GM21381 (cell line): ENCODE data around the gene C20orf144.

Experiments used
- ATAC-seq: cut with Tn5 transposase; IDR thresholded peaks from one replicate; pipeline ENCODE4 v1.9.1; 2021; ENCODE audit warnings: mild to moderate bottlenecking, moderate library complexity; ENCODE audit not compliant: unreplicated experiment

C20orf144 gene

DNA sequence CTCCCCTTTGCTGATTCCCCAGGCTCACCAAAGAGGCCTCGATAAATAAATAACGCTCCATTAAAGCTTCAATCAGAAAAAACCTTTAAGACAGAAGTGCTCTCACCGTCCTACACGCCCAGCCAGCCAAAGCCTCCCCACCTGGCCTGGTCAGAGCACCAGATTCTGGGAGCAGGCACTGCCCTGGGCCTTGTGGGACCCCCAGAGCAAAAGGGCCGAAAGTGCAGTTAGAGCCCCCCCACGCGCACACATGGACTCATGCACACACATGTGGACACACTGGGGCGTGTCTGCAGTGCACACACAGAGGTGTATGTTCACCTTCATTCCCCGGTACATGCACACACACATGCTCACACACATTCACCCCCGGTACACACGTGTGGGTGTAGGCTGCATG, 14.0 kb downstream of the C20orf144 start:
- no peak for ATAC-seq

DNA sequence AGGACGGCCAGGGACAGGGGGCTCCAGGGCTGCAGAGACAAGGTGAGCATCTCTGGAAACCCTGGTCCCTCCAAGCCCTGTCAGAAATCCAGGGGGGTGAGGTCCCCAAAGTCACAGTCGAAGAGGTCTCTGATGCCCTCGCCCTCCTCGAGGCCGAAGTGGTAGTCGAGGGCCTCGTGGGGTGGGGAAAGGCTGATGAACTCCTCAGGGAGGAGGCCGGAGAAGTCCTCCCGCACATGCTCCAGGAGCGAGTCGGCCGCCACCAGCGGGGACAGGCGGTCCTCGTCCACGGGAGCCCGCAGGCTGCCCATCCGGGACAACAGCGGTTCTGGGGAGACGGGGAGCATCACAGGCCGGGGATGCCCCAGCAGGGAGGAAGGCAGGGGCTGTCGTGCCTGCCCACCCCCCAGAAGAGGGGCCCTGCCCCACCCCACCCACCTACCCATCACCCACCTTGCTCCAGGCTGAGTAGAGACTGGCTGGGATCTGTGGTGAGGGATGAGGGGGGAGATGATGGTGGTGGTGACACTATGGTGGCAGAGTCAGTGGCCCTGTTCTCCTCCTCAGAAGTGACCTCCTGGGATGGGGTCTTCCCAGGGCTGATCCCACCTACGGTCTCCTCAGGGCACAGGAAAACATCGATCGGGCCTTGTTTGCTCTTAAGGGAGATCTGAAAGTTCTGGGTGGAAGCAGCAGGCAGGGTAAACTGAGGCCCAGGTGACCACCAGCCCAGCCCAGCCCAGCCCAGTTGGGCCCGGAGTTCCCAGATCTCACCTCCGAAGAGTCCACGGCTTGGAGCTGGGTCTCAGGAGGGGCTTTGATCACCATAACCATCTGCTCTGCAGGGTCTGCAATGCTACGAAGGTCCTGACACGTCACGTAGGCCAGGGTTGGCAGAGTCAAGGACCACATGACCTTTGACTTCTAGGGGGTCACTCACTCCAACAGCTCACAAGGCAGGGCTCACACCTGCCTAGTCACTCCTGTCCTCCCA, 14.8 kb downstream of the C20orf144 start:
- ATAC-seq, result no peak

DNA sequence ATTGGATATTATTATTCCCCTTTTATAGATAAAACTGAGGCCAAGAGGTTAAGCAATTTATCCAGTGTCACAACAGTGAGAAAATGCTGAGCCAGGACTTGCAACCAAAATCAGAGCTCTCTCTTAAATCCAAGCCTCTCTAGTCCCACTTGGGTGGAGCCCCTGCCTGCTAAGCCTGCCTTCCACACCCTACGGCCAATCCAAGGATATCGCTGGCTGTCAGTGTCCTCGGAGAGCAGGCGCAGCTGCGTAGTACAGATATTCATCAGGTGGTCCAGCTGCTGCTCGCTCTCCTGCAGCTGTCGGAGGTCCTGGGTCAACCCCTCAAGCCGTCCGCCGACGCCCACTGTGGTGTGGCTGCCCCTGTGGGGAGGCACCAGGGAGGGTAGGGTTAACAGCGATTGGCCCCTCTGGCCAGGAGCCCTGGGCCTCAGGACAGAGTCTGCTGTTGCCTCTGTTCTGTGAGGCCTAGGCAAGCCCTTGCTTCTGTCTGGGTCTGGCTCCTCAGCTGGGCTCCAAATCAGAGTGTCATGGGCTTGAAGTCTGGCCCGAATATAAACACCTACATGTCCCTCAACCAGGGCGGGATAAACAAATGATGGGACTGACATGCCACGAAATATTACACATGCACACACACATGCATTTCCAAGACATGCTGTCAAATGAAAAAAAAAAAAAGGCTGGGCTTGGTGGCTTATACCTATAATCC, 16.0 kb downstream of the C20orf144 start:
- no peak for ATAC-seq

DNA sequence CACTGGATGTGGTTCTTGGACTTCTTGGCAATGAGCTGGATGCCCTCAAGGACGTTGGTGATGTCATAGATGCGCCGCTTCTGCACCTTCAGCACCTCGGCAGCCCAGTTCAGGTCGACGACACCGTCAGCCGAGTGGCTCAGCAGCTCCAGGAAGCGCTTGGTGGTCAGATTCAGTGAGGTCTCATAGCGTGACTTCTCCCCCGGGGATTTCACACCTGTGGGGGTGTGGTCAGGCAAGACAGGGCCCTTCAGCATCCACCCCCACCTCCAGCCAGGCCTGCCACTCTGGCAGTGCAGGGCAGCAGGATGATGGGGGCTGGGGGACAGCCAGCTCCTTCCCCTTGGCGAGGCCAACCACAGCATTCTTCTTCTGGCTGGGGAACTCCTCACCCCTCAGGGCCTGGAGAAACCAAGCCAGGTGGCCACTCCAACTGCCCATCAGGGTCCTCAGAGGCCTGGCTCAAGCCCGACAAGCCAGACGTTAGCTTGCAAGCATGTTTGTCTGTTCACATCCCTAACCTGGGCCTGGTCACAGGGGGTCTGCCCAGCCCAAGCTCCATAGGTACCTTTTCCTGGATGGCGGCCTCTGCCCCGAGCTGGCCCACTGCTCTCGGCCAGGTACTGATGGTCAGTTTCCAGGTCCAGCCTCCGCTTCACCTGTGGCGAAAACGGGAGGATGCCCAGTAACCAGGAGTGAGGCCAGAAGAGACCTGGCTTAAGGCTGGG, 17.8 kb downstream of the C20orf144 start:
- peak; percentile 61 for ATAC-seq

DNA sequence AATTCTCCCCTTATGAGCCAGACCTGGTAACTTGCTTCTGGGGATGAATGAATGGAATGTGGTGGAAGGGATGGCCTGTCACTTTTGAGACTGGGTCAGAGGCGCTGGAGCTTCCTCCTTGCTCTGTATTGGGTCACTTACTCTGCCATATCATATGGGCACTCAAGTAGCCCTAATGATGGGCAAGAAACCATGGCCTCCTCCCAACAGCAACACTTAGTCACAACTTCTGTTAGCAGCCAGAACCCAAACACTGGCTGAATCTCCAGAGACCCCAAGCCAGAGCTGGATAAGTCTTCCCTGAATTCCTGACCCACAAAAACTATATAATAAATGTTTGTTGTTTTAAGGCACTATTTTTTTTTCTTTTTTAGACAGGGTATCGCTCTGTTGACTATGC, 18.6 kb downstream of the C20orf144 start:
- no peak for ATAC-seq

DNA sequence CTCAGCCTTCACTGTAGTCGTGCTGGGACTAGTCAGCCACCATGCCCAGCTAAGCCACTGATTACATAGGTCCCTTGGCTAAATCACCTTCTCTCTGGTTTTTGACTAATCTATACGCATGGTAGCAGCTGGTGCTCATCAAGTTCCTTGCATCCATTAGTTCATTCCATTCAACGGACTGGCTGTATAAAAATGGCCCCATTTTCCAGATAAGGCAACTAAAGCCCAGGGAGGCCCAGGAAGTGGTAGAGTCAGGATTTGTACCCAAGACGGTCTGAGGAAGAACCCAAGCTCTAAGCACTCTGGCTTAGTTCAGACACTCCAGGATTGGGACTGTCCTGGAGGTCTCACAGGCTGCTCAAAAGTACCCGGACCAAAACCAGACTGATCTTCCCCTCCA, 19.2 kb downstream of the C20orf144 start:
- no peak for ATAC-seq

DNA sequence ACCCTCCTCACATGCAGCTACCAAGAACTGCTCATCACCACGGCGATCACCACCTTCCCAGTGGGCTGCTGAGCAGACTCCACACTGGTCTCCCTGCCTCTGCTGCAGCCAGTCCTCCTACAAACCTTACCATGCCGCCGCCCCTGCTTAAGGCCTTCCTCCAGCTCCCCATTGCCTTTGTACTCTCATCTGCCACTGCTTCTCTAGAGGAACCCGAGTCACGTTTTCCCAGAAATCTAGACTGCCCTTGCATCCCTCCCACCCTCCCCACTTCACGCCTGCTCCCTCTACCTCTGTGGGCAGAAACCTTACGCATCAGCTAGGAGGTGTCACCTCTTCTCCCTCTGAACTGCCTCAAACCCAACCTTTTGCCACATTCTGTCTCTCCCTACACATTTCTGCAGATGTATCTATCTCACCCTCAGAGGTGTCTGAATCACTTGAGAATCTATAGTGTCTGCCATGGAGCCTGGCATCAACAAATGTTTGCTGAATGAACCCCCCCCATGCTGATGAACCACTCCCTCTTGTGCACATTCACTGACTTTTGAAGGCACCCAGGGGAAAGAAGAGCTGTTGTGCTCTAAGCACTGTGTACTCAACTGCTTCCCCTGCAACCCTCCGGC, 19.7 kb downstream of the C20orf144 start:
- ATAC-seq, result no peak

DNA sequence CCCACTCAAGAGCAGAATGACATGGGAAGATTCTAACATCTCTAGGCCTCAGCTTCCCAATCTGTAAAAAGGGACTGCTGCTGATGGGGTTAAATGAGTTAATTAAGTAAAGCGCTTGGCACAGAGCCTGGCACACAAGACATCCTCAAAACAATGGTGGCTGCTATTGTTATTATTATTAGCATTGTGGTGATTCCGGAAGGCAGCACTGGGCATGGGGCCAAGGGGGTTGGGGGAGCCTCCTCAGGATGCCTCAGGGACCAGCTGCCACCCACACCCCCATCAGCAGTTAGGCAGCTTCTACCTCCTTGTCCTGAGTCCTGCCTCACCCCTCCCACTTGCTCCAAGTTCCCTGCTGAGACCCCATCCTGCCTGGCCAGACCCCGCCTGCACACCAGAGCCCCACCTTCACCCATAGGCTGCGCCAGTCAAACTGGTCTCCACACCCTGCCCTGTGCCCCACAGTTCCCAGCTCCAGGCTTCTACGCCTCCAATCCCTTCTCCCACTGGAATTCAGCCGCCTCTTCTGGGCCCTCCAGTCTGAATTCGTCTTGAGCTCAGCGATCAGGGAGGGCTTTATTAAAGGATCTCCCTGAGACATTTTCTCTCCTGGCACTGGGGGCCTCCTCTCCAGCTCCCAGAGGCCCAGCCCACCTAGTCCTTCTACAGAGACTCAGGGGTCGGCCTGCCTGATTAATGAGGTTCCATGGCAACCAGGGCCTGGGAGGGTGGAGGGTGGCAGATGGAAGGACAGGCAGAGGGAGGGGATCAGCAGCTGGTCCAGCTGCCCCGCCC, 22.6 kb downstream of the C20orf144 start:
- ATAC-seq, result no peak

DNA sequence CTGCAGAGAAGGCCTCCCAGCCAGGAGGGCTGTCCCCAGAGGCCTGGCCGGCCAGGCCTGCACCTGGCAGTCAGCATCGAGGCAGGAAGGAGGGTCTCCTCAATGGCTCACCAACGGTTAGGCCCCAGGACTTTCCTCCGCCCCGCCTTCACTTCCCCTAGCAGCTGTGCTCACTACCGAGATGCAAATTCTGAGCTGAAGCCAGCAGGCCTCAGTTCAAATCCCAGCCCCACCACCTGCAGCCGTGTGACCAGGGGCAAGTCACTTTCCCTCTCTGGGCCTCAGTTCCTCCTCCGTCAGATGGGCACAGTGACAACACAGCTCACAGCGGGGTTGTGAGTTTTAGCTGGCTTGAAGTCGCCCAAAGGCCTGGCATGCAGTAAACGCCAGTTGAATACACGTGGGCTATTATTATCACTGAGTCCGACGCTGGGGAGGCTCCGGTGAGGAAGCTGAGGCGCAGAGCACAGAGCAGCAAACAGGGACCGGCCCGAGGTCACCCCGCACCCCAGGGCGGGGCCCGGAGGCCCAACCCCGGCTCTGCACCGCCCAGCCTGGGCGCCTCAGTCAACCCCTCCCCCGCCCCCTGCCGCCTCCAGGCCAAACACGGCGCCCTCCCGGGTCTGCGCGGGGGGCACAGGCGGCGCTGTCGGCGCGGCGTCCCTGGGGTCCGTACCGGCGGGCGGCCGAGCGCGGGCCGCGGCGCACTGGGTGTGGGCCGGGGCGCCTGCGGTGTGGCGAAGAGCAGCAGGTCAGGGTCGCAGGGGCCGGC, 23.4 kb downstream of the C20orf144 start:
- ATAC-seq, result peak; percentile 33

DNA sequence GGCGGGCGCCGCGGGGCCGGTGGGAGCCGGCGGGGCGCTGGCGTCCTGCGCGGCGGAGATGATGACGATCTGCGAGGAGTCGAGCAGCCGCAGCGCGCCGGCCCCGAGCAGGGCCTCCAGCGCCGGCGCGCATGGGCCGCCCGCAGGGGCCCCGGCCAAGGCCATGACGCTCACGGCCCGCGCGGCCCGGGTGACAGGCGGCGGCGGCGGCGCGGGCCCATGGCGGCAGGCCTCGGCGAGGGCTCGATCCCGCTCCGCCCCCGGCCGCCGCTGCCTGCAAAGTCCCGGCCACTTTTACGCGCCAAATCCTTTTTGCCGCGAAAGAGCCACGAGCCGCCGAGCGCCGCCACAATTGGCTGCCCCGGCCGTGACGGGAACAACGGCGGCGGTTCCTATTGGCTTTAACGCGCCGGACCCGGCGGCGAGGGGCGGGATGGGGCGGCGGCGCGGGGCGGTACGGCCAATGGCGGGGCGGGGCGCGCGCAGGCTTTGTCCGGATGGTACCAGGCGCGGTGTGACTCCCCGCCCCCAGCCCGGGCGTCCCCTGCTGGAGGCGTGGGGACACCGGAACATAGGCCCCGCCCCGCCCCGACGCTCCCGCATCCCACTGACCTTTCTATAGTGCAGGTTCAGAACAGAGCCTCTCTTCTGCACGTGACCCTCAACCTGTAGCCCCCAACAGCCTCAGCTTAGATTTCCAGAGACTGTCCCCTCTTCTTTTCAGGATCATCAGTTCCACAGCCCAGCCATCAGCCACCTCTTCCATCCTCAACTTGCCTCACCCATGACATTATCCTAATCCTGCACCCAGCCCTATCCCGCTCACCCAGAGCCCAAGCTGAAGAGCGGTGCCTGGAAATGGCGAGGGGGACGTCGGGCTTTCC, 24.2 kb downstream of the C20orf144 start, which contains the start of gene E2F1:
TSS of gene E2F1 (minus strand) at position 286 of the 884 bp plus-strand sequence. CDS start at position 165, 121 bp downstream.
- peak; percentile 79 for ATAC-seq

DNA sequence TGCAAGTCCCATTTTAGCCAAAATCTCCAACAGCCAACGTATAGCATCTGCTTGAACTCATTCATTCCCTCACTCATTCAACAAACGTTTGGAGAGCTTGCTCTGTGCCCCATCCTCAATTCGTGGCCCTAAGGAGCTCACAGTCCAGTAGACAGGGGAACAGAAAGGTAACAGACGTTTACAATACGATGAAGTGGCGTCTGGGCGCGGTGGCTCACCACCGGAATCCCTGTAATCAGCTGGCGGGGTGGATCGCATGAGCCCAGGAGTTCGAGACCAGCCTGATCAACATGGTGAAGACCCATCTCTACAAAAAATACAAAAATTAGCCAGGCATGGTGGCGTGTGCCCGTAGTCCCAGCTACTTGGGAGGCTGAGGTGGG, 24.8 kb downstream of the C20orf144 start:
- no peak for ATAC-seq

DNA sequence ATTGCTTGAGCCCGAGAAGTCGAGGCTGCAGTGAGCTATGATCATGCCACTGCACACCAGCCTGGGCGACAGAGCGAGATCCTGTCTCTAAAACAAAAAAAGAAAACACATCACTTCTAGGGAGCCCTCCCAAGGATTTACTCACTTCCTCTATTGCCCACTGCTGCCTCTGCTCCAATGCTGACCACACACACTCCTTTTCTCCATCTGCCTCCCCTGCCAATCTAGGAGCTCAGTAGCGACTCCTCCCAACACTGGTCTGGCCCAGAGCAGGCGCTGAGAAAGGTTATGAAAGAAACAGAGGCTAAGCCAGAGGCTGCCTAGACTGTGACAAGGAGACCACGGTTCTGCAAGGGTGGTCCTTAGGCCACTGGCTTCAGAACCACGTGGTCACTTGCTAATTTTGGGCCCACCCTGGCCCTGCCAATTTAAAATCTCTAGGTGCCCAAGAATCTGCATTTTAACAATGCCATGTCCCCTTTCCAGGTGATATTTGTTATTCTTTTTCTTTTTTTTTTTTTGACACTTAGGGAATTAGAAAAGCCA, 25.3 kb downstream of the C20orf144 start:
- ATAC-seq, result no peak

DNA sequence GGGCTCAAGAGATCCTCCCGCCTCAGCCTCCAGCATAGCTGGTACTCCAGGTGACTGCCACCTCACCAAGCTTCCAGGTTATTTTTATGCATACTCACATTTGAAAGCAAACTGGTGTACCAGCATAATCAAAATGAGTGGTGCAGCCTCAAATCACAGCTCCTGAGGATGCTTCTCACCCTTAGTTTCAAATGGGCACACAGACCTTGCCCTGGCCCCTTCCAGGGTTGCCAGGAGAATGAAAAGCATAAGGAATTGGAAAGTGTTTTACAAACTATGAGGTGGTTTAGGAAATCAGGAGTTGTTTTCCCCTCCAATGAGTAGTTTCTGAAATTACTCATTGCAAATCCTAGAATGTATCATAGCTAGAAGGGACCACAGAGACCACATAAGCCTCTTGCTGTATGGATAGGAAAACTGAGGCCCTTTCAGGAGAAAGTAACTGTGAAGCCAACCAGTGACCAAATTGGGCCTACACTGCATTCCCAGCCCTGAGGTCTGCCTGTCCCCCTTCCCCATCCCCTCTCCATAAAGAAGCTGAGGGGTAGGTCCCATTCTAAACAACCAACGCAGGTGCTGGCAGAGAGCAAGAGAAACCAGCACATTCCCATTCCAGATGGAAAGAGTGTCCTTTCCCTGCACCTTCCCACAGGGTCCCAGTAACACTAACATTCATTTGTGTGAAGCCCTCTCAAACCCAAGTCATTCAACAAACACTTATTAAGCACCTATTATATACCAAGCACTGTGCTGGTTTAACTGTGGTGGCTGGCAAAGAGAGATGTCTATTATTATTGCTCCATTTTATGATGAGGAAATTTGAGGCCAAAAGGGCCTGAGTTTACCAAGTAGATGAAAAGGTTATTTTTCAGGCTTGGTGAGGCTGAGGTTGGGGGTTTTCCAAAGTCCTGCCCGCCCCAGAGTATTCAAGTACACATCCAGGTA, 26.1 kb downstream of the C20orf144 start:
- no peak for ATAC-seq

DNA sequence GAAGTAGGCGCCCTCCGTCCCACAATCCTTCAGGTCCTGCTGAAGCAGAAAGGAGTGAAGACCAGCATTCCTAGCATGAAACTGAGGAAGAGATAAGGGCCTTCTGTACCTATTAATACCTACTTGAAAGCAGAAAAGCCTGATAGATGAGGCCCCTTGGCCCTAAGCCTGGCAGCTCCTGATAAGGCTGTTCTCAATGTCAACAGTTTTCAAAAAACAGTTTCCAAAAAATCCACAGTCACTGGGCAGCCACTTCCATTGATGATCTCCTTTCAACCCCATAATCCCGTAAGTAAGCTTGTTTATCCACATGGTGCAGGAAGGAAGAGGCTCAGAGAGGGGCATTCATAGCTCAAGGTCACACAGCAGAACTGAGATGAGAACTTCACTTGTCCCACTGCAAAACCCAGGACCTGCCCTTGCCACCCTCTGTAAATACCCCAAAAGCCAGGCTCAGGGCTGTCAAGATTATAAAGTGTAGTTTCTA, 26.9 kb downstream of the C20orf144 start:
- ATAC-seq, result no peak

DNA sequence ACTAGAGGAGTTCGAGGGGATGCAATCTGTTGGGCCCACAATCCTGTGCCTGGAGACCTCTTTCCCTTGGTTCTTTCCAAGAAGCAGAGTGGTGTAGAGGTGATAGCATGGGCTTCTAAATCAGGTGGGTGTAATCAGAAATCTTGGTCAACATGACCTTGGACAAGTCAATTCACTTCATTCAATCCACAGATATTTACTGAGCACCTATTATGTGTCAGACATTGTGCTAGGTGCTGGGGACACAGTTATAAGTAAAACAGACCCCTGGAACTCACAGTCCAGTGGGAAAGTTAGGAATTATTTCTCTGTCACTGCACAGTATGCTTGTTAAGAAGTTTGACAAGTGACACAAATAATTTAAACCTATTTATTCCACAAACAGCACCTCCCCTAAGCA, 27.4 kb downstream of the C20orf144 start:
- ATAC-seq, result no peak

DNA sequence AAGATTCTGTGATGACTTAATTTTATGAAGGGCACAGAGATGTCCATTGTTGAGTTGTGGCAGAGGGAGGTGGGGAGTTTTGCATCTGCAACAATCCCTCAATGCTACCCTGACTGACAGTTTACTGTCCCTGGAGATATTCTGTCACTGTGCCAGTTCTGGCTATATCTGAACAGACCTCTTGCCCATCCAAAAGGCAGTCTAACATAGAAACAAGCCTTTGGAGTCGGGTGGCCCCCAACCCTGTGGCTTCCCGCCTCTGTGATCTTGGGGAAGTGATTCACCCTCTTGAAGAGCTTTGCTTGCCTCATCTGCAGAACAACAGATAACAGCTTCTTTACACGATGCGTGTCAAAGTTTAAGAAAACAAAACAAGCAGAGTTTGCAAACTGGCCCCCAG, 27.8 kb downstream of the C20orf144 start:
- ATAC-seq, result no peak

DNA sequence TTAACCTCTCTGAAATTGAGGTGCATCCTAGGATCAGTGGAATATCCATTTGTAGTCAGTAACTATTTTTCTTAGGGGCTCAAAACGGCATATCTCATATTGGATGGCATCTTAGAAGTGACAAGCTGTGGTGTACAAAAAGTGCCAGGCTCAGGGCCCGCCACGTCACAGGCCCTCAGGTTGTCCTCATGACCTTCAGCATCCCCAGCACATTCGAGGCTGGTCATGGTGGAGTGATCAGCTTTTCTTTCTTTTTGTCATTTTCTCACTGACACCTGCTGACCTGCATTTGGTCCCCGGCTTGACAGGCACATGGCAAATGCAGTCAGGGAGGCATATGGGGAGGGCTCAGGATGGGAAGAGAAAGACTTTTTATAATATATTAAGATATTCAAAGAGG, 31.2 kb downstream of the C20orf144 start:
- no peak for ATAC-seq
